CD14-positive monocyte (primary cell): ENCODE data around the gene CNTN4. TPM values are rescaled to one million over a fixed set of nuclear protein-coding genes. Genes with fewer than 3 reads are reported as not detected.

ENCODE experiments used
- DNase-seq, 3 donors: peaks; one replicate each; pipeline ENCODE4 v3.0.0-alpha.2; 2011 to 2022
- H2AFZ ChIP-seq: 2 replicates; pipeline ENCODE4 v1.6.0; 2012; ENCODE audit warnings: mild to moderate bottlenecking, low read depth, low read length, inconsistent platforms; ENCODE audit not compliant: insufficient read depth, poor library complexity, severe bottlenecking
- H3K27ac ChIP-seq, 2 donors: 1 replicate in 1 of 2; 2 replicates in 1 of 2; pipeline ENCODE4 v1.5.1; 2012 to 2013; ENCODE audit warnings: low read length in 2 of 2, control low read depth in 1 of 2, inconsistent platforms in 1 of 2, low read depth in 1 of 2, mild to moderate bottlenecking in 1 of 2
- H3K27me3 ChIP-seq, 2 donors: one replicate each; pipeline versions ENCODE4 v1.6.0 to v1.6.1; 2011 to 2013; ENCODE audit warnings: low read length in 2 of 2; ENCODE audit not compliant: control insufficient read depth in 2 of 2, insufficient read depth in 2 of 2
- H3K36me3 ChIP-seq, 2 donors: replicated peaks in 1 of 2; 1 replicate in 1 of 2; 2 replicates in 1 of 2; pipeline versions ENCODE4 v1.5.1 to v1.6.1; 2012 to 2013; ENCODE audit warnings: low read length in 2 of 2, control low read depth in 1 of 2, inconsistent platforms in 1 of 2, mild to moderate bottlenecking in 1 of 2; ENCODE audit not compliant: insufficient read depth in 2 of 2, control insufficient read depth in 1 of 2
- H3K4me1 ChIP-seq, 2 donors: 1 replicate in 1 of 2; 2 replicates in 1 of 2; pipeline versions ENCODE4 v1.5.1 to v1.6.1; 2012 to 2013; ENCODE audit warnings: low read length in 2 of 2, control low read depth in 1 of 2, inconsistent platforms in 1 of 2, mild to moderate bottlenecking in 1 of 2, moderate library complexity in 1 of 2; ENCODE audit not compliant: insufficient read depth in 2 of 2, control insufficient read depth in 1 of 2
- H3K4me2 ChIP-seq: replicated peaks from 2 replicates; pipeline ENCODE3; 2012; ENCODE audit warnings: low read length, moderate library complexity, mild to moderate bottlenecking; ENCODE audit not compliant: poor library complexity, severe bottlenecking; ENCODE audit errors: extremely low read depth
- H3K4me3 ChIP-seq, 3 experiments: fragments of 200-600 bp in 1 of 3; sonication (generic) in 1 of 3; replicated peaks in 1 of 3; 1 replicate in 2 of 3; 2 replicates in 1 of 3; pipeline ENCODE4 v1.5.1; 2011 to 2013; ENCODE audit warnings: low read length in 3 of 3, mild to moderate bottlenecking in 3 of 3, control low read depth in 2 of 3, low read depth in 2 of 3, inconsistent platforms in 1 of 3, moderate library complexity in 1 of 3
- H3K79me2 ChIP-seq: 2 replicates; pipeline ENCODE4 v1.6.0; 2012; ENCODE audit warnings: mild to moderate bottlenecking, control low read depth, inconsistent platforms, low read length, moderate library complexity; ENCODE audit not compliant: insufficient read depth
- H3K9ac ChIP-seq: 2 replicates; pipeline ENCODE4 v1.6.0; 2017; ENCODE audit warnings: low read length, mild to moderate bottlenecking; ENCODE audit not compliant: insufficient read depth, poor library complexity, severe bottlenecking
- H3K9me3 ChIP-seq, 2 donors: replicated peaks in 1 of 2; 1 replicate in 1 of 2; 2 replicates in 1 of 2; pipeline versions ENCODE4 v1.5.1 to v1.6.1; 2012 to 2013; ENCODE audit warnings: low read length in 2 of 2, control low read depth in 1 of 2; ENCODE audit not compliant: control insufficient read depth in 1 of 2, insufficient read depth in 1 of 2
- H4K20me1 ChIP-seq: 2 replicates; pipeline ENCODE4 v1.6.0; 2012; ENCODE audit warnings: mild to moderate bottlenecking, low read length, control low read depth, moderate library complexity; ENCODE audit not compliant: insufficient read depth
- H3K27ac Mint-ChIP-seq, 7 donors: one replicate each; pipeline ENCODE4 v1.8.0; 2020; ENCODE audit warnings: mild to moderate bottlenecking in 7 of 7, mixed read lengths in 7 of 7, moderate library complexity in 6 of 7, inconsistent platforms in 2 of 7
- H3K27me3 Mint-ChIP-seq, 3 donors: one replicate each; pipeline ENCODE4 v1.8.0; 2021 to 2022; ENCODE audit warnings: low read depth in 3 of 3, mild to moderate bottlenecking in 3 of 3, mixed read lengths in 3 of 3, moderate library complexity in 3 of 3, inconsistent platforms in 1 of 3
- H3K36me3 Mint-ChIP-seq, 2 donors: one replicate each; pipeline ENCODE4 v1.8.0; 2020; ENCODE audit warnings: mixed read lengths in 2 of 2, inconsistent platforms in 1 of 2, mild to moderate bottlenecking in 1 of 2
- H3K4me1 Mint-ChIP-seq: one replicate; pipeline ENCODE4 v1.8.0; 2020; ENCODE audit warnings: mild to moderate bottlenecking, mixed read lengths
- H3K4me3 Mint-ChIP-seq, 2 donors: one replicate each; pipeline ENCODE4 v1.8.0; 2020; ENCODE audit warnings: mild to moderate bottlenecking in 2 of 2, mixed read lengths in 2 of 2, moderate library complexity in 1 of 2
- H3K9me3 Mint-ChIP-seq, 7 donors: one replicate each; pipeline ENCODE4 v1.8.0; 2020 to 2022; ENCODE audit warnings: mixed read lengths in 7 of 7, mild to moderate bottlenecking in 6 of 7, moderate library complexity in 6 of 7, inconsistent platforms in 2 of 7
- WGBS: methylation state at CpG from one replicate; pipeline ENCODE4 v1.1.5; 2013; ENCODE audit warnings: missing lambda C conversion rate; ENCODE audit not compliant: insufficient coverage; 5-methylcytosine and 5-hydroxymethylcytosine counted together
- intact Hi-C, 2 donors: fragments of 100-400 bp; cut with micrococcal nuclease; formaldehyde crosslinking; loops; one replicate each; pipeline versions ENCODE4 v1.15.0 to v1.15.1; 2023
- polyA plus RNA-seq, 3 donors: library from polyadenylated mRNA; depleted of rRNA in 1 of 3; unstranded in 2 of 3; stranded (reverse) in 1 of 3; fragments of 300-500 nt in 2 of 3; fragments of >200 nt in 1 of 3; fragmentation: Illumina TruSeq in 2 of 3; gene quantifications; 1 replicate in 2 of 3; 2 replicates in 1 of 3; pipeline ENCODE4 v1.2.3, GENCODE V29; 2012 to 2021
- TF ChIP-seq, protein P1 (sequence below): fragments of 200-600 bp; IDR thresholded peaks from one replicate; pipeline ENCODE4 v1.8.0; 2022; ENCODE audit warnings: antibody characterized with exemption, mild to moderate bottlenecking

CNTN4 gene
- polyA plus RNA-seq, 3 donors = not detected

DNA sequence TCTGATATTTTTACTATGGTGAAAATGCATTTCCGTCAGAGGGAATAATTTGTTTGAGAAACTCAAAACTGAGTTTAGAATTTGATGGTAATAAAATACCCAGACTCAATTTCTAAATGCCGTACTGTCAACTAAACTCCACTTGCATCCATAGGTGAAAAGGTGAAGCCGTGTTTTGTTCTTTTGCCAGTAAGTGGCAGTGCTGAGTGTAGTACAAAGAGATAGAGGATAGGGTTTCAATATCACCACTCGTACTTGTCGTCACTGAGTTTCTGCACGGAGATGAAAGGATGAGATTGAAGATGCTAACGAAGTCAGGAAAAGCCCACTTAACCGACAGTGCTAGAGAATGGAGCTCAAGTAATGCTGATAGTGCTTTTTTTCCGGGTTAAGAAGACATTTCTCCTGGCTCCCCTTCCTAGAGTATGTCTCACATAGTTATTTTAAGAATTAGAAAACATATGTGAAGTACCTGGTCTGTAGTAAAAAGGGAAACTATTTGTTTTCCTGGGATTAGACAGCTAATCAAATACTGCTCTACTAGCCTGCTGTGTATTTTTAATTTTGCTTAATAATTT, 666.4 kb downstream of the CNTN4 start:
- no peak overlapping the region for H3K27ac ChIP-seq
- no peaks in the 10 kb centered on the region for H3K27me3 ChIP-seq
- TF ChIP-seq, protein P1, sequence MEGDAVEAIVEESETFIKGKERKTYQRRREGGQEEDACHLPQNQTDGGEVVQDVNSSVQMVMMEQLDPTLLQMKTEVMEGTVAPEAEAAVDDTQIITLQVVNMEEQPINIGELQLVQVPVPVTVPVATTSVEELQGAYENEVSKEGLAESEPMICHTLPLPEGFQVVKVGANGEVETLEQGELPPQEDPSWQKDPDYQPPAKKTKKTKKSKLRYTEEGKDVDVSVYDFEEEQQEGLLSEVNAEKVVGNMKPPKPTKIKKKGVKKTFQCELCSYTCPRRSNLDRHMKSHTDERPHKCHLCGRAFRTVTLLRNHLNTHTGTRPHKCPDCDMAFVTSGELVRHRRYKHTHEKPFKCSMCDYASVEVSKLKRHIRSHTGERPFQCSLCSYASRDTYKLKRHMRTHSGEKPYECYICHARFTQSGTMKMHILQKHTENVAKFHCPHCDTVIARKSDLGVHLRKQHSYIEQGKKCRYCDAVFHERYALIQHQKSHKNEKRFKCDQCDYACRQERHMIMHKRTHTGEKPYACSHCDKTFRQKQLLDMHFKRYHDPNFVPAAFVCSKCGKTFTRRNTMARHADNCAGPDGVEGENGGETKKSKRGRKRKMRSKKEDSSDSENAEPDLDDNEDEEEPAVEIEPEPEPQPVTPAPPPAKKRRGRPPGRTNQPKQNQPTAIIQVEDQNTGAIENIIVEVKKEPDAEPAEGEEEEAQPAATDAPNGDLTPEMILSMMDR = no peak
- Mint-ChIP-seq H3K36me3 (no peaks in the 10 kb centered on the region), H3K4me3 (no peak overlapping the region), H3K27ac (no peak overlapping the region), H3K4me1 (no peaks in the 10 kb centered on the region), H3K9me3 (peaks cover 0 to 4% (median 3%) of the 10 kb centered on the region in 7 donors), H3K27me3 (peaks cover 0 to 3% (median 2%) of the 10 kb centered on the region in 3 donors)
- H3K9me3 ChIP-seq = no peaks in the 10 kb centered on the region
- H3K4me1 ChIP-seq = no peaks in the 10 kb centered on the region
- H3K79me2 ChIP-seq = no peaks in the 10 kb centered on the region
- H4K20me1 ChIP-seq = no peaks in the 10 kb centered on the region
- H3K4me3 ChIP-seq = no peak overlapping the region
- 4% methylated on average over 3 of the region's 9 CpGs for WGBS
- DNase-seq = no peak
- intact Hi-C loops = no loop called here
- no peaks in the 10 kb centered on the region for H3K36me3 ChIP-seq
- no peak overlapping the region for H3K9ac ChIP-seq
- H2AFZ ChIP-seq = no peak overlapping the region
- no peak overlapping the region for H3K4me2 ChIP-seq

DNA sequence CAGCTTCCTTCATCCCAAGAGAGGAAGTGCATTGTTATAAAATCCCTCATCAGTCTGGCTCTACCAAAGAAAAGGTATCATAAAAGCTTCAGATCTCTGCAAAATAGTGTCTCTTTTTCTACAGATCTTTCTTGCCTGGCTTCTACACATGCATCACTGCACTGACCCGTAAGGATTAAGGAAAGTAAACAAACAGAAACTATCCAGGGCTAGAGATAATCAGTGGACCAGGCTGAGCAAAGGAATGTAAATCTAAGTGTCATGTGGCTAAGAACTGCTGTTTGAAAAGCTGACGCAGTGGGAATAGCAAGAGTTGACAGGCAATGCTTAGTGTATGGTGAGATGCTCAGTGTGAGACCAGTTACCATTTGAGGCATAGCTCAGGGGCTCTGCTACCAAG, 671.8 kb downstream of the CNTN4 start:
- intact Hi-C loops = no loop called here
- H2AFZ ChIP-seq = no peak overlapping the region
- Mint-ChIP-seq H3K4me3 (no peak overlapping the region), H3K4me1 (no peaks in the 10 kb centered on the region), H3K27ac (no peak overlapping the region), H3K9me3 (peaks cover 0 to 12% (median 2%) of the 10 kb centered on the region in 7 donors), H3K27me3 (peaks cover 0 to 4% (median 3%) of the 10 kb centered on the region in 3 donors), H3K36me3 (no peaks in the 10 kb centered on the region)
- DNase-seq = no peak
- H3K4me2 ChIP-seq = no peak overlapping the region
- H3K79me2 ChIP-seq = no peaks in the 10 kb centered on the region
- no peak overlapping the region for H3K9ac ChIP-seq
- no peaks in the 10 kb centered on the region for H3K9me3 ChIP-seq
- no peak overlapping the region for H3K27ac ChIP-seq
- WGBS = no CpG with 5 or more reads among the region's 2 CpGs
- H3K4me1 ChIP-seq = no peaks in the 10 kb centered on the region
- H4K20me1 ChIP-seq = no peaks in the 10 kb centered on the region
- no peak overlapping the region for H3K4me3 ChIP-seq
- no peaks in the 10 kb centered on the region for H3K36me3 ChIP-seq
- H3K27me3 ChIP-seq = no peaks in the 10 kb centered on the region
- TF ChIP-seq, protein P1 = no peak
